ENCODE results near the gene RAB24. TPM values are rescaled to one million over a fixed set of nuclear protein-coding genes. Genes with fewer than 3 reads are reported as not detected.

The RAB24 gene
- total RNA-seq, 2 experiments from 2014 or later, result 21.7 to 22.1 TPM

DNA sequence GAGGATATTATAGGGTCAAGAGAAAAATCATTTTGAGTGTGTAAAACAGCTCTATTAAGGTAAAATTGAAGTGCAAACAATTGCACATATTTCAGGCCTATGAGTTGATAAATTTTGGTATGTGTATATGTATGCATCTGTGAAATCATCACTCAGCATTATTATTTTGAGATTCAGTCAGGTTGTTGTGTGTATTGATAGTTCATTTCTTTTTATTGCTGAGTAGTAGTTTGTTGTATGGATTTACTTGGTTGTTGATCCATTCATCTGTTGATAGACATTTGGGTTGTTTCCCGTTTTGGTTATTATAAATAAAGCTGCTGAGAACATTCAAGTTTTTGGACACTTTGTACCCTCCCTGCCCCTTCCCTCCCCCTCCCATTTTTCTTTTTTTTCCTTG is 50.3 kb downstream of the RAB24 start:
- intact Hi-C loops (cut with micrococcal nuclease), result no loop called here
- no peaks in the 10 kb centered on the region for H3K27me3 Mint-ChIP-seq
- peaks cover 34% of the 10 kb centered on the region for H3K36me3 Mint-ChIP-seq
- no peak overlapping the region for H3K4me3 Mint-ChIP-seq
- CTCF ChIA-PET, result interaction anchor here (1.1 kb wide), 1 partner anchor 19 kb away, joined by 3 read pairs; no protein-coding TSS in a partner anchor
- H3K9me3 Mint-ChIP-seq, result no peaks in the 10 kb centered on the region
- no peak for DNase-seq
- H3K4me1 Mint-ChIP-seq (ENCODE audit: low read depth), result peaks cover 1% of the 10 kb centered on the region
- no peak overlapping the region for H3K27ac Mint-ChIP-seq
- POLR2A ChIA-PET, result no interaction called here

Other genes starting within 250 kb of the RAB24 start
- gene FGFR4, start 216.8 kb downstream of the RAB24 start, total RNA-seq, result under 1 TPM; 0.76 to 0.87 TPM
- 10 to 100 TPM; 54.6 to 55.5 TPM for gene NSD1, start 169.9 kb downstream of the RAB24 start, total RNA-seq
- gene PRELID1, start 80 bp upstream of the RAB24 start, total RNA-seq, result 100 to 1,000 TPM; 247 to 248 TPM
- gene MXD3, start 8.2 kb upstream of the RAB24 start, total RNA-seq, result 10 to 100 TPM; 31.2 to 33.4 TPM
- 100 to 1,000 TPM in 1 of 2 experiments, 10 to 100 TPM in 1; 98.3 to 104 TPM for gene LMAN2, start 47.9 kb upstream of the RAB24 start, total RNA-seq
- gene RGS14, start 54.2 kb upstream of the RAB24 start, total RNA-seq, result 10 to 100 TPM; 43.9 to 47.2 TPM
- under 1 TPM in 1 of 2 experiments, not detected in 1; 0.15 TPM for gene SLC34A1, start 80.7 kb upstream of the RAB24 start, total RNA-seq
- gene PFN3, start 96.9 kb upstream of the RAB24 start, total RNA-seq, result not detected
- gene F12, start 105.8 kb upstream of the RAB24 start, total RNA-seq, result 1 to 10 TPM; 5.1 to 5.9 TPM
- gene GRK6, start 123.0 kb upstream of the RAB24 start, total RNA-seq, result 100 to 1,000 TPM; 177 to 178 TPM
- 10 to 100 TPM; 13.3 to 13.6 TPM for gene PRR7, start 143.1 kb upstream of the RAB24 start, total RNA-seq
- gene DBN1, start 169.9 kb upstream of the RAB24 start, total RNA-seq, result 10 to 100 TPM; 12.1 to 15.9 TPM
- gene PDLIM7, start 193.9 kb upstream of the RAB24 start, total RNA-seq, result 10 to 100 TPM; 50.2 to 56.6 TPM
- 1 to 10 TPM in 1 of 2 experiments, under 1 TPM in 1; 0.52 to 1.3 TPM for gene DOK3, start 206.1 kb upstream of the RAB24 start, total RNA-seq
- gene DDX41, start 213.2 kb upstream of the RAB24 start, total RNA-seq, result 100 to 1,000 TPM; 143 to 145 TPM